Anterior cingulate cortex (tissue), 58 donors: Measurements from ENCODE around the gene DMRT1.

Experiments
- DNase-seq, 58 donors: peaks; one replicate each; lab custom pipeline; 2025; lab: John Stamatoyannopoulos, UW

The DMRT1 gene

GRCh38 chr9:969310-970150 is 128.0 kb downstream of the DMRT1 start:
- DNase-seq = no peak

DNA sequence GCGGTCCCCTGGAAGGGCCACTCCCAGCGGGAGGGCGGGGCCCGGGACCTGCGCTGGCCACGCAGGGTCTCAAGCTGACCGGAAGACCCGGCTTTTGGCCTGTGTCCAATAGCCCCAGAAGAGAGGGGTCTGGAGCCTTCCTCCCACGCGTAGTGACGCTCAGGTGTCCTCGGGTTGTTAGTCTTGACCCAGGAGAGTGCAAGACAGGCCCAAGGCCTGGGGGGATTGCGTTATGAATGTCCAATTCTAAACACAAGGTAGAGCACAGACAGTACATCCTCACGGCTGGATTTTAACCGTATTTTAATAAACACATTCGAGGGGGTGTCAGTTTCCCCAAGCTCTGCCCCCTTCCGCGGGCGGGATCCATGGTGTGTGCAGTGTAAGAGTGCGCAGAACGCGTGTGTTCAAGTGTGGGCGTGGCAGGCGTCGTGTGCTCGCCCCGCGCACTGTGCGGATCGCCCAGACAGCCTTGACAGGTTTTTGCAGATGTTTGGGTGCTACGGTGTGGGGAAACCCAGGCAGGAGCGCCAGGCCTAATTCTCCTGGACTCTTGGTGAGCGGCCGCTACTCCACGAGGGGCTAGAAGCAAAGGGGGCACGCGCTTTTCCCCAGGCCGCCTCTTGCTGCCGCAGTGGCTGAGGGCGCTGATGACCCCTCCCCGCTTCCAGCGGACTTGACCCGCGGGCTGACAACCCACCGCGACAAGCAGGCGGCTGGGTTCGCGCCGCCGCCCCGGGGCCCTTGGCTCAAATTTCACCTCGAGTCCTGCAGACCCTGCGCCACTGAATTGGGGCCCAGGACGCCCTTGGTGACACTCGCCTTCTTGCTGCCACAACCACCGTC is 128.9 kb downstream of the DMRT1 start:
- DNase-seq = no peak

DNA sequence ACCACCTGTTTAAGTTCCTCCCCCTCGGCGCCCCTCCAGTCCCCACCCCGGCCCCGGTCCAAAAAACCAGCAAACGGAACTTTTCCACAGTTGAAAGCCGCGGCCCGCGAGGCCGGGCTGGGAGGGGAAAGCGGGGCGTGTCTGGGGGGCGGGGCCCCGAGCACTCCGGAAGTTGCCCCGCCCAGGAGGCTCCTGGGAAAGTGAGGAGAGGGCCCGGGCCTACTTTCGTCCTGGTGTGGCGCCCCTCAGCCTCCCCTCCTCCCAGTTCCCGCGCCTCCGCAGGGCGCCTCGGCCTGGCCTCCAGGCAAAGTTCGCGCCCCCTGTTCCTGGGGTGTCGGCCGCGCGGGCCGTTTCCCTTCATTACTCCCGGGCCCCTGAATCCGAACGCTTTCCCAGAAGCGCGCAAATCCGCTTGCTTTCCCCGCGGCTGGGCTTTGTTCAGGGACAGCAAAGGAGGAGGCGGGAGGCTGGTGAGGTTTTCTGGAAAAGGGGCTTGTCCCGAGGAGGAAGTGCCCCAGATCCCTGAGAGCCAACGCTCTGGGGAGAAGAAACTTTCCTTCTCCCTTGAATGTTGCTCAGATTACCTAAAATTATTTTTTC is 130.5 kb downstream of the DMRT1 start:
- no peak for DNase-seq

DNA sequence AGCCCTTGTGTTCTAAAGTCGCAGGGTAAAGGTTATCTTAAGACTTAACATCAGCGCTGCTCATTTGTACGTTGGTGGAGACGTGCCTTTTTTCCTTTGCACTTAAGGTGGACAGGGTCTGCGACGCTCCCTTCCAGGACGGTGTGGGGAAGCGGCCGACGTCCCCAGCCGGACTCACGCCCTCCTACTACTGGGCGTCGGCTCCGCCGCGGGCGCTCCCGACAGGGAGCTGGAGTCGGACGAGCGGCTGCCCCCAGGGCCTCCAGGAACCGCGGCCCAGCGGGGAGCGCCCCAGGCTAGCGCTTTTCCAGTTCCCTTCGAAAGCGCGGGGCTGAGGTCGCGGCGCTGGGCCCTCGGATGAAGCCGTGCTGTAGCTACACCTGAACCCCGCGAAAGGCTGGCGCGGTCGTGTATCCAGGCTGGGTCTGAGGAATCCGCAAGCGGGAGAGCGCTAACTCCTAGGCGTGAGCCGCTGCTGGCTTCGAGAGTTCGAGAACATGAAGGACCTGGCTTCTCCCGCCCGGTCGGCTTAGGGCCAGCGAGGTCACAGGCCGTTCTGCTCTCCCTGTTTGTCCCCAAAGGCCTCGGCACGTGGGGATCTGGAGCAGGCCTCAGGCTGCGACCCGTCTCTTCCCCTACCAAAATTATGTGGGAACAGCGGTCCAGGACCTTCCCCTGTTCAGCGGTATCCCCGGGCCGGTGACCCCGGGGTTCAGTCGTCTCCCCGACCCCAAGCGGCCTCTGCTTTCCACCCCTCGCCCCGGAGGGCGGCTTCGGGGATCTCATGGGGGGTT is 131.2 kb downstream of the DMRT1 start:
- no peak for DNase-seq

DNA sequence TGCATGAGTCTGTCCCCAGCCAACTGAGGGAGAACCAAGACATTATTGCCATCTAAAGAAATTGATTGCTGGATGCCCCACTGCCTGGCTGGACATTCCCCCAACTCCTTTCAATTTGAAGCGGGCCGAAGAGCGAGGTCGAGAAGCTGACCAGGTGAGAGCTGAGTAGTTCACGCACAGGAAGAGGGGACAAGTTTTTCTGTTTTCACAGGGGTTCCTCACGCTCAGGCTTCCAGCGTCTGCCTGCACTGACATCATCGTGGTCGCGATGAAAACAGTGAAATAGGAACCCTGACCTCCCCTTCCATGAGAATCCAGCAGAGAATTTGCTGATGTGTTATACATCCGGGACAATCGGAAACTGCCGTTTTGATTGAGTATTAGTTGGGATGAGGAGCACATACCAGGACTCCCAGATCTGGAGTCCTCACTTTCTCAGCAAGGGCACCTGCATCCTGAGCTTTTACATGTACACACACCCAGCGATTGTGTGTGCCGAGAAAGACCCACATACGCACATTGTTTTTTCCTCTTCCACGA is 131.9 kb downstream of the DMRT1 start:
- DNase-seq = no peak

DNA sequence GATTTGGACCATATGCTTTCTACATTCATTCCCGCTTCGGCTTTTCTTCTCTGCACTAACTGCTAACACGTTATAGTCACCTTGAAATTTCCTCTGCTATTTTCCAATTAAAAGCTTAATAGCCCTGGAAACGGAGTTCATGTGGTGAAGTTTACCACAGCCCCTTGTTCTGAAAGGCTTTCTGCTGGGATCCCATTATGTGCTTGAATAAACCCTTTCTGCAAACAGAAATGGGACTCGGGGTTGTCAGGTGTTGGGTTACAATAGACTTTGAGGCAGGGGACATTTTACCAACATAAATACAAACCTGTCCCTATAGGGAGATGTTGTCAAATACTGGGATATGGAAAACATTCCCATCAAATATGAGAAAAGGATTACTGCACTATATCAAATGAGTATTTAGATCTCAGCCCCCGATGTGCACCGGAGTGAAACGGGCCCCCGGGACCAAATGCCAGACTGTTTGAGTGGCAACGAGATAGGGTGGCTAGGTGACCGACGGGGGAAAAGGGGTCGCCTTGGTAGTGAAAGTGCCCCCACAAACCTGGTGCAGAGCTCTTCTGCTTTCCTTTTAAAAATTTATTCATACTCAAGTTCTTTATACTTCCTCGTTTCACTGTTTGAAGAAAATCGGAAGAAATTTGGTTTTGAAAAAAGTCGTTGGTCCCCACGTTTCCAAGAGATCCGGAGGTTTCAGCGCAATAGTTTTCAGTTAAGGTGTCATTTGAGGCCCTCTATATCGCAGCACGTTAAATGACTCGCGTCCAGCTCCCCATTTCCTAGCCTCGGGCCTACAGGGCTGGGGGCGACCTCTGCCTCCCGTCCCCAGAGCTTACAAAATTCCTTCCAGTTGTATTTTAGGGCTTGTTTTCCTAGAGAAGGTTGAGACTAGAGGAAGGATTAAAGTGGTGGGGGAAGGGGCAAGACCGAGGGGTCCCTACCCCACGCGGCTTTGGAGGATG is 132.8 kb downstream of the DMRT1 start:
- DNase-seq = no peak

GRCh38 chr9:974996-975739 is 133.7 kb downstream of the DMRT1 start:
- DNase-seq = no peak

DNA sequence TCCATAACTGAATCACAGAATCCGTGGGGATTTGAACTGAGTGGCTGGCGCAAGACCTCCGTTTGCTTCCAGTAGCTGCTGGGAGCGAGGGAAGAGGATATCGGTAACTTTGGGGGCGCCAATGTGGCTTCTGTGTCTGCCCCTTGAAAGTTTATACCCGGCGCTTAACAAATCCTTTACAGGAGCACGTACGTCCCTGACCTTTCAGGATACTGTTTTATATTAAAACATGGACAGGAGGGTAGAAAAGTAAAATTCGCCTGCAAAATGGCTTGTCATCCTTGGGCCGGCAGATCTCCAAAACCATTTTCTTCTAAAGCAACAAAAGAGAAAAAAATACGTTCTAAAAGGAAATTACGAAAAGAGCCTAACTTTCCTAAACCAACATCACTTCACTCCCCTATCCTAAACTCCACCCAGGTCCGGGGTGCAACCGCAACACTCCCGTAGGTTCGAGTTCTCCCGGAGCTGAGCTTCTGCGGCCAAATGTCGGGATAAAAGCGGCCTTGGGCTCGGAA is 134.3 kb downstream of the DMRT1 start:
- no peak for DNase-seq

- peak in 1 of 58 donors; percentile 5 for DNase-seq
Measured at GRCh38 chr9:976258-976942, 134.9 kb downstream of the DMRT1 start, which contains the start of gene DMRT3. TSS of gene DMRT3 (plus strand) at chr9:976655. CDS start at chr9:977002, 347 bp downstream.

DNA sequence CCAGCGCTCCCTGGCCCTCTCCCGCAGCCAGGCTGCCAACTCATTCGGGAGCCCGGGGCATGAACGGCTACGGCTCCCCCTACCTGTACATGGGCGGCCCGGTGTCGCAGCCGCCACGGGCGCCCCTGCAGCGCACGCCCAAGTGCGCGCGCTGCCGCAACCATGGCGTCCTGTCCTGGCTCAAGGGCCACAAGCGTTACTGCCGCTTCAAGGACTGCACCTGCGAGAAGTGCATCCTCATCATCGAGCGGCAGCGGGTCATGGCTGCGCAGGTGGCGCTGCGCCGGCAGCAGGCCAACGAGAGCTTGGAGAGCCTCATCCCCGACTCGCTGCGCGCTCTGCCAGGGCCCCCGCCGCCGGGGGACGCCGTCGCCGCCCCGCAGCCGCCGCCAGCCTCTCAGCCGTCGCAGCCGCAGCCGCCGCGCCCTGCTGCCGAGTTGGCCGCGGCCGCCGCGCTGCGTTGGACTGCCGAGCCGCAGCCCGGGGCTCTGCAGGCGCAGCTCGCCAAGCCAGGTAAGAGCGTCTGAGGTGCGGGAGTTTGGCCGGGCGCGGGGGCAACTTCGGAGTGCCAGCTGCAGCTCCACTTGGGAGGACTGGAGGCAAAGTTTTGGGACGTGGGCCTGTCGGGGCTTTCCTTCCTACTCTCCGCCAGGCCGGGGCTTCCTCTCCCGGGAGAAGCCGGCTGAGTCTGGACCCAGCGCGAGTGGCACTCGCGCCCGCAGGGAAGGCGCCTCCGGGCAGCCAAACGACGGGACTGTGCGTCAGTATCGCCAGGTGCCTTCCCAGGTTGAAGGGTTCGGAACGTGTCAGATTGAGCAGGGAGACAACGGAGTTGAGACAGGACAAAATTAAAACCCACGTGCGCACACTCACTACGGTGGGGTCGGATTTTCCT is 135.7 kb downstream of the DMRT1 start:
- no peak for DNase-seq

DNA sequence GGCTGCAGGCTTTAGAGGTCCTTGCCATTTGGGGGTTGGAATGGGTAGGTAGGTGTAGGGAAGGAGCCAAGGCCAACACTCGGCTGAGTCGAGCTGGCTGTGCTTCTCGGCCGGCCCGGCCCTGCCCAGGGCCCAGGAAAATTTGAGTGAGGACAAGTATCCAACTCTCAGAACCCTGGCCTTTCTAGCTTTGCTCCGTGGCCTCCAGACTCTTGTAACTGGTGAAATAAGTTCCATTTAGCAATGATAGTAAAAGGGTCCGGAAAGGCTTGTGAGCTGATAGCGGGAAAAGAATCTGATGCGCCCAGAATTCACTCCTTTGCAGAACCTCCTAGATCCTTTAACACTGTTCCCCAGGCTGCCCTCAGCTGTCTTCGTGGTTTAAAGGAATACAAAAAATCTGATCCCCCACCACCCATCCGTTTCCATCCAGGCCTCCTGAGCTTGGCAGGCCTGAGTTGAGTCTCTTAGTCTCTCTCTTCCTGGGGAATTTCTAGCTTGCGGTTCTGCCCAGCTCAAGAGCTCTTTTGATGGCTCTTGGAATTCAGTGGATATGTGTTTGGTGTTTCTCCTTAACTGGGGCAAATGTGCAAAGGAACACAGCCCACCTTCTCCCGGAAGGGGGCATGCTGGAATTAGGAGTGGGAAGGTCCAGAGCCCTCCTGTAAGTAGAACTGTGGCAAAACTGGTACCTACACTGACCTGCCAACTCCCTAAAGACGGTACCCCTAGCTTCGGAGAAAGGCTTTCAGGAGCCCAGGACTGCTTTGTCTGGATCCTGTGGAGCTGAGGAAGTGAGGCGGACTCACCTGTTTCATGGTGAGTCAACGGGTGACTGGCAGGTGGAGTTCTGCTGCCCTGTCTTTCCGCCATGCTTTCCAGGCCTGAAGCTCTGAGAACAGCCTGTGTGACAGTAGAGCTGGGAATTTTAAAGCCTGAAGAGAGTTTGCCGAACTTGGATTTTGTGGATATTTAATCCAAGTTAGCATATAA is 136.6 kb downstream of the DMRT1 start:
- no peak for DNase-seq

DNA sequence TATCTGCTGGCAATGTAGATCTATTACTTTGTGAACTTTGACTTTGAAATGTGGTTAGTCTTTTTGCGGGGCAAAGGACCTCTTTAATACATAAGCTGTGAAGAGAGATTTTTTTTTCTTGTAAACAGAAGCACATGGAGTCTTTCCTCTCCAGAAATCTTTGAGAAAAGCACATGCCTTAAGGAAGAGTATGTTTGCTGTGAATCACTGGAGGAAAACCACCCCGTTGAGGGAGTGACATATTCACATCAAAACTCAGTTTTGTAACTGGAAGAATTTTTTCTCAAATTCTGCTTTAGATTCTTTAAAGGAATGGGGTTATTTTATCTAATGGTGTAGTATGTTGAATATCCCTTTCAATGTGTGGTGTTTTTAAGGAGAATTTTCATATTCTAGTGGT is 138.5 kb downstream of the DMRT1 start:
- DNase-seq = no peak

GRCh38 chr9:980640-981039 is 139.1 kb downstream of the DMRT1 start:
- DNase-seq = no peak

- no peak for DNase-seq
Measured at GRCh38 chr9:981491-981898, 140.0 kb downstream of the DMRT1 start.
